ENCODE results near the gene HIKESHI.
"Not testable (repeated sequence)": the region's sequence is repeated elsewhere in the genome, so short reads cannot be mapped to it uniquely, and the experiment has no call there.

The HIKESHI gene

DNA sequence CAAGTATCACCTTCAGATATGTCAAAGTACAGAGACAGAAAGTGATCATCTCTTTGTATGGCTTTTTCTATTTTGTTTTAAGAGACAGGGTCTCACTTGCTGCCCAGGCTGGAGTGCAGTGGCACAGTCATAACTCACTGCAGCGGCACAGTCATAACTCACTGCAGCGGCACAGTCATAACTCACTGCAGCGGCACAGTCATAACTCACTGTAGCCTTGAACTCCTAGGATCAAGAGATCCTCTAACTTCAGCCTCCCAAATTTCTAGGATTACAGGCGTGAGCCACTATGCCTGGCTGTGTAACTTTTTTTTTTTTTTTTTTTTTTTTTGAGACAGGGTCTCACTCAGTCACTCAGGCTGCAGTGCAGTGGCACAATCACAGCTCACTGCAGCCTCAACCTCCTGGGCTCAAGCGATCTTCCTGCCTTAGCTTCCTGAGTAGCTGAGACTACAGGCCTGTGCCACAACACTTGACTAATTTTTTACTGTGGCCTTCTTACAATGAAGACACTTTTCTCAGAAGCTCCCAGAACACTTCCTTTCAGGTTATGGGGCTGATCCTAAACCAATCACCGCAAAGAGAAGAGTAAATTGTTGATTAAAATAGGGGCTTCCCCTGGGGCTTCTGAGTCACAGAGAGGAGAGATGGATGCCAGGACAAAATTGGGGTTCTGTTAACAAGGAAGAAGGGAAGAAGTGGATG lies 9.0 kb upstream of the HIKESHI start:
- DNase-seq (ENCODE audit: low read depth in 2 of 2): peak; percentile 46 to 56

GRCh38 chr11:86294026-86294425 lies 8.0 kb upstream of the HIKESHI start:
- DNase-seq (ENCODE audit: low read depth in 2 of 2): no peak

DNA sequence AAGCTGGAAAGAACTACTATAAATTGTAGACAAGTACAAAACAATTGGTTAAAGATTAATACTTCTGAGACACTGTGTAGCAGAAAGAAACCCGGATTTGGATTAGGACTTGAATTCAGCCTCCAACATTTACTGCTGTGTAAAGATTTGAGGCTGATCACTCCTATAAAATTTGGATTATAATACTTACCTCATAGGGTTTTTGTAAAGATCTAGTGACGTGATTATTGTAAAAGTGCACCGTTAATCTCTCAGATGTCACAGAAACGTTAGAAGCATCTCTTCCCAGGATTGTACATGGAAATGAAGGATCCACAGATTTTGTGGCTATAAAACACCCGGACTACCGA lies 323 bp upstream of the HIKESHI start:
- DNase-seq (ENCODE audit: low read depth in 2 of 2): no peak

DNA sequence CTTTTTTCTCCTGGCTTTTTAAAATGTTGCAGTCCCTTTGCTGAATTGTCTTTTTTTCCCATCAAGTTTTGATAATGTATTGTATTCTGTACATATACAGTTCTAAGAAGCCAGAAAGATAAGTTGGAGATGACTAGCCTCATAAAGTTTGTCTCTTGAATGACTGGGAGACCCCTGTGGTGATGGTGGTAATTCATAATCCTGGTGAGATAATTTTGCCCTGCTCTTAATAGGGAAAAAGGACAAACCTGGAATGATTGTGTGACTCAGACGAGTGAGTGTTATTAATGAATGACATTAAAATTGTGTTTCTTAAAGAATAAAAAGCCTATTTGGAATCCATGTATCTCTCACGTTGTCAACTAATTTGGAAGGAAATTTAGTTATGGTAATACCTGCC lies 1.2 kb downstream of the HIKESHI start:
- no peak for DNase-seq (ENCODE audit: low read depth in 2 of 2)

DNA sequence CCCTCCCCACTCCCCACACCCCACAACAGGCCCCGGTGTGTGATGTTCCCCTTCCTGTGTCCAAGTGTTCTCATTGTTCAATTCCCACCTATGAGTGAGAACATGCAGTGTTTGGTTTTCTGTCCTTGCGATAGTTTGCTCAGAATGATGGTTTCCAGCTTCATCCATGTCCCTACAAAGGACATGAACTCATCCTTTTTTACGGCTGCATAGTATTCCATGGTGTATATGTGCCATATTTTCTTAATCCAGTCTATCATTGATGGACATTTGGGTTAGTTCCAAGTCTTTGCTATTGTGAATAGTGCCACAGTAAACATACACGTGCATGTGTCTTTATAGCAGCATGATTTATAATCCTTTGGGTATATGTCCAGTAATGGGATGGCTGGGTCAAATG lies 6.7 kb downstream of the HIKESHI start:
- not testable (repeated sequence) for DNase-seq (ENCODE audit: low read depth in 2 of 2)

- DNase-seq (ENCODE audit: low read depth in 2 of 2): no peak
Observed at GRCh38 chr11:86313793-86314192, 11.8 kb downstream of the HIKESHI start.

DNA sequence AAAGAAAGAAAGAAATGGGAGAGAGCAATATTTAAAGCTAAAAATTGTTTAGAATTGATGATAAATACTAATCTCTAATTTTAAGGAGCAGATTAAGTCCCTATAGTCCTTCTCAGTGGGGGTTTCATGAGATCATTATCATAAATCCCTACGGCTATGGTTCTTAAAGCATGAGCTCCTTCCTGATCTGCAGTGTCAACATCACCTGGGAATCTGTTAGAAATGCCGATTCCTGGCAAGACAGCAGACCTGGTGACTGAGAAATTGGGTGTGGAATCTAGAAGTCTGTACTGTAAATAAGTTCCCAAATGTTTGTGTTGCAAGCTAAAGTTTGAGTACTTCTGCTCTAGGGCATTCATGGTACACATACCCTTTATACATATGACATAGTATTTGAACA lies 12.6 kb downstream of the HIKESHI start:
- DNase-seq (ENCODE audit: low read depth in 2 of 2): no peak

- no peak for DNase-seq (ENCODE audit: low read depth in 2 of 2)
Observed at GRCh38 chr11:86335131-86335767, 33.2 kb downstream of the HIKESHI start.

GRCh38 chr11:86337227-86337626 lies 35.2 kb downstream of the HIKESHI start:
- no peak for DNase-seq (ENCODE audit: low read depth in 2 of 2)

GRCh38 chr11:86341382-86341781 lies 39.3 kb downstream of the HIKESHI start:
- DNase-seq (ENCODE audit: low read depth in 2 of 2): no peak

GRCh38 chr11:86346513-86346912 lies 44.5 kb downstream of the HIKESHI start:
- DNase-seq (ENCODE audit: low read depth in 2 of 2): no peak

DNA sequence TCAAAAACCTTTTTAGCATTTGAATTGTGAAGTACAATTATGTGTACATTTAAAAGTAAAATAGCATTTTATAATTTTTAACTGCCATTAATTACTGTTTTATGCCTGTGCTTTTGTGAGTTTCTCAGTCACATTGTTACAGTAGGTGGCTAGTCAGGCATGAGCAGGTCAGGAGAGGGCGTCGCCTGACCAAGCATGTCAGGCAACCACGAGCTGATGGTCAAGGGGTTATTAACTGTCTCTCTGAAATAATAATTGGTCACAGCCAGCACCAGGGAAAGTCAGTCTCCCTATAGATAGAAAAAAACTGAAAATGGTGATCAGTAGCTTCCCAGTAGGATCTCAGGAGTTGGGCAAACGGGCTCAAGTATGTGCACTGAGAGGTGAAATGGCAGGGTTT lies 53.2 kb downstream of the HIKESHI start:
- DNase-seq (ENCODE audit: low read depth in 2 of 2): no peak

- DNase-seq (ENCODE audit: low read depth in 2 of 2): not testable (repeated sequence)
Observed at GRCh38 chr11:86357412-86357811, 55.4 kb downstream of the HIKESHI start.

DNA sequence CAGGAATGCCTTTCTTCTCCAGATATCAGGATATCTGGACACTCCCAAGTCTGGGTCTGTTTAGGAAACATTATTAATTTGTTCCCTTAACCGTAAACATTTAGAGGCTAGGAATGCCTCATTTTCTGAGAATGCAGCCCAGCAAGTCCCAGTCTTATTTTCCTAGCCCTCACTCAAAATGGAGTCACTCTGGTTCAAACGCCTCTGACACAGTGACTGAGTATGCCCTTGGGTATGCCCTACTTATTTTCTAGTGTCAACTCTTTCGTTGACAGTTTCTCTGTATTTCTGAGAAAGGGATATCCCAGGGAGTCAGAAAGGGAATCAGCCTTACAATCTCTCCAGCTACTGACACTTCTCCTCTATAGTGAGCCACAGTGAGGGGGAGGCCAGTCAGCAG lies 56.7 kb downstream of the HIKESHI start:
- DNase-seq (ENCODE audit: low read depth in 2 of 2): no peak

GRCh38 chr11:86360775-86361395 lies 58.8 kb downstream of the HIKESHI start:
- no peak for DNase-seq (ENCODE audit: low read depth in 2 of 2)

GRCh38 chr11:86363424-86363823 lies 61.4 kb downstream of the HIKESHI start:
- DNase-seq (ENCODE audit: low read depth in 2 of 2): no peak

GRCh38 chr11:86365546-86365945 lies 63.5 kb downstream of the HIKESHI start:
- DNase-seq (ENCODE audit: low read depth in 2 of 2): no peak

DNA sequence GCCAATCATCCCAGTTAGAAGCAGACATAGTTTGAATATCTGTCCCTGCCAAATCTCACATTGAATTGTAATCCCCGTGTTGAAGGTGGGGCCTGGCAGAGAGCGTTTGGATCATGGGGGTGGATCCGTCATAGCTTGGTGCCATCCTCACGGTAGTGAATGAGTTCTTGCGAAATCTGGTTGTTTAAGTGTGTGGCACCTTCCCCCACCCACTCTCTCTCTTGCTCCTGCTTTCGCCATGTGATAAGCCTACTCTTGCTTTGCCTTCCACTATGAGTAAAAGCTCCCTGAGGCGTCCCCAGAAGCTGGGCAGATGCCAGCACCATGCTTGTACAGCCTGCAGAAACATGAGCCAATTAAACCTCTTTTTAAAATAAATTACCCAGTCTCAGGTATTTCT lies 67.6 kb downstream of the HIKESHI start:
- no peak for DNase-seq (ENCODE audit: low read depth in 2 of 2)

- no peak for DNase-seq (ENCODE audit: low read depth in 2 of 2)
Observed at GRCh38 chr11:86370171-86370570, 68.1 kb downstream of the HIKESHI start.

DNA sequence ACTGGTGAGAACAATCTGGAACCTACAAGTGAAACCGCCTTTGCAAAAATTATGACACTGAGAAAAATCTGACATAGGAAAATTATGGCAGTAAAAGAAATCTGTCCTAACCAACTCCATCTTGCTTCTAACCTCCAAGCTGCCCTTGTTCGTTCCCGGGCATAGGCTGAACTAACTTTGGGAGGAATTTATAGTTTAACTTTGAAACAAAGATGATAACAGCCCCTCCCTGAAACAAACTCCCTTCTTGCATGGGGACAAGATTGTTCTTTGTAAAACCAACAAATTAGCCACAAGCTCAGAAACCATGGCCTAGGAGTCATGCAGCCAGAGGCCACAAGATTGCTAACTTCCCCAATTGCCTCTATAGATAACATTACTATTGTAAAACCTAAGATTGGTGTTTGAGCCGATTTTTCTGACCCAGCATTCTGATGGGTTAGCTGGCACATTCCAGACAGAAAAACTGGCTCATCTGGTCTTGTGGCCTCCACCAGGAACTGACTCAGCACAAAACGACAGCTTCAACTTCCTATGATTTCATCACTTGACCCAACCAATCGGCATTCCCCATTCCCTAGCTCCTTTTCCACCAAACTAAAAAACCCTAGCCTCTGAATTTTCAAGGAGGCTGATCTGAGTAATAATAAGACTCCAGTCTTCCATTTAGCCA lies 69.0 kb downstream of the HIKESHI start:
- DNase-seq (ENCODE audit: low read depth in 2 of 2): no peak

DNA sequence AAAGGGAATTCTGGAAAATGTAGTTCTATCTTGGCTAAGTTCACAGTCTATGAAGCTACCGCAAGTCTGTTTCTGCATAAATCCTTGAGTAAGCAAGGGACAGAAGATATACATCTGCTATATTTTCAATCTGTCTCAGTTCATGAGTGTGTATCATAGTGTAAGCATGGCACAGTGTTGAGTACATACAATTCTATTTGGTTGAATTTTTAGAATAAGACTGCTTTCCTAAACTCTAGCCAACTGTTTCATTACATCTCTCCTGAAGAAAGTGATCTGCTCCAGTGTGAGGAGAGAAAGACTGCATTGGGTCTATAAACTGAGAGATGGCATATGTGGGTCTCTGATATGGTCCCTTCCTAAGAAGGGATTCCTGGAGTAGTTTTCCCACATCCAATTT lies 70.0 kb downstream of the HIKESHI start:
- no peak for DNase-seq (ENCODE audit: low read depth in 2 of 2)

- DNase-seq (ENCODE audit: low read depth in 2 of 2): no peak
Observed at GRCh38 chr11:86372586-86372985, 70.5 kb downstream of the HIKESHI start.

DNA sequence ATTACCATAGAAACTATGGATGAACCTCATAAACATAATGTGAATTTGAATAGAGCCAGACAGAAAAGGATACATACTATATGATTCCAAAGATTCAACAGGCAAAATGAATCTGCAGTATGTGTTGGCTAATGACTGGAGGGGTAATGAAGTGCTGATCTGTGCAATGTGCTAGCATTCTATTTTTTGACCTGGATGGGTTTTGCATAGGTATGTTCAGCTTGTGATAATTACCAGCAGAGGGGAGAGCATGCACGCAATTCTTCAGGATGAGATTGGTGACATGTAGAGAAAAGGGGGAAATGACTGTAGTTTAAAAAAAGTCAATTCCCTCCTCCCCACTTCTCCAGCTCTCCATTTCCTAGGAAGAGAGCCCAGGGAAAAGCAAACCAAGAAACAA lies 72.0 kb downstream of the HIKESHI start:
- DNase-seq (ENCODE audit: low read depth in 2 of 2): no peak
